ENCODE measurements around the gene LRRC17.

- no peak for TF ChIP-seq CTCF (IDR thresholded peaks at IDR 0.05 in 2 of 3, conservative IDR thresholded peaks at IDR 0.05 in 1 of 3; ENCODE audit: borderline replicate concordance in 1 of 3, insufficient read depth in 1 of 3, low read depth in 2 of 3, low read length in 2 of 3)
- TF ChIP-seq EZH2 (IDR thresholded peaks at IDR 0.05) = no peak
- TF ChIP-seq SP1 (IDR thresholded peaks at IDR 0.05; ENCODE audit: low read depth) = no peak
- TF ChIP-seq ELF1 (IDR thresholded peaks at IDR 0.05; ENCODE audit: borderline replicate concordance, low read depth) = no peak
- no peak for TF ChIP-seq CEBPB (IDR thresholded peaks at IDR 0.05; ENCODE audit: low read depth)
- no peak for TF ChIP-seq POLR2A (IDR thresholded peaks at IDR 0.05; ENCODE audit: borderline replicate concordance, extremely low read depth, insufficient read depth, insufficient read length)
- TF ChIP-seq REST (IDR thresholded peaks at IDR 0.05; ENCODE audit: low read depth) = no peak
- TF ChIP-seq YY1 (IDR thresholded peaks at IDR 0.05; ENCODE audit: extremely low read depth, insufficient replicate concordance, low read depth, low read length) = no peak
- TF ChIP-seq EZH2phosphoT487 (IDR thresholded peaks at IDR 0.05; ENCODE audit: borderline replicate concordance) = no peak
- no peak for TF ChIP-seq POLR2AphosphoS5 (IDR thresholded peaks at IDR 0.05; ENCODE audit: low read depth, low read length)
- TF ChIP-seq ZBTB33 (IDR thresholded peaks at IDR 0.05; ENCODE audit: extremely low read depth, insufficient replicate concordance, low read length) = no peak
- no peak for TF ChIP-seq EGR1 (IDR thresholded peaks at IDR 0.05; ENCODE audit: low read depth)
Observed at GRCh38 chr7:102896585-102896984, 16.2 kb upstream of the LRRC17 start.

Data from HCT116 (cell line).